H9 (cell line): Measurements from ENCODE around the gene HPCAL4. TPM values are rescaled to one million over a fixed set of nuclear protein-coding genes. Genes with fewer than 3 reads are reported as not detected.

Experiments
- DNase-seq: peaks from one replicate; pipeline ENCODE4 v3.0.0-alpha.2; 2017
- H2AFZ ChIP-seq: one replicate; pipeline ENCODE4 v1.6.1; 2013; ENCODE audit warnings: mild to moderate bottlenecking, low read length, control low read depth, moderate library complexity
- H2AK5ac ChIP-seq: 2 replicates; pipeline ENCODE4 v1.6.1; 2013; ENCODE audit warnings: low read length, control low read depth, mixed read lengths; ENCODE audit not compliant: insufficient read length
- H2BK120ac ChIP-seq: one replicate; pipeline ENCODE4 v1.6.1; 2013; ENCODE audit warnings: low read depth, mild to moderate bottlenecking, low read length, control low read depth, inconsistent platforms; ENCODE audit not compliant: poor library complexity, severe bottlenecking
- H2BK12ac ChIP-seq: 2 replicates; pipeline ENCODE4 v1.6.1; 2013; ENCODE audit warnings: low read length, control low read depth, mixed read lengths, low read depth; ENCODE audit not compliant: insufficient read length
- H2BK15ac ChIP-seq: 2 replicates; pipeline ENCODE4 v1.6.1; 2013; ENCODE audit warnings: low read depth, low read length, control low read depth
- H2BK20ac ChIP-seq: one replicate; pipeline ENCODE4 v1.6.1; 2013; ENCODE audit warnings: low read depth, mild to moderate bottlenecking, low read length, control low read depth, inconsistent platforms; ENCODE audit not compliant: poor library complexity, severe bottlenecking
- H2BK5ac ChIP-seq: 2 replicates; pipeline ENCODE4 v1.6.1; 2013; ENCODE audit warnings: low read length, control low read depth, mixed read lengths; ENCODE audit not compliant: insufficient read length
- H3K14ac ChIP-seq: 2 replicates; pipeline ENCODE4 v1.6.1; 2013; ENCODE audit warnings: low read length, control low read depth; ENCODE audit not compliant: insufficient read depth
- H3K18ac ChIP-seq: 2 replicates; pipeline ENCODE4 v1.6.1; 2013; ENCODE audit warnings: low read depth, mild to moderate bottlenecking, mixed read lengths, low read length, control low read depth; ENCODE audit not compliant: insufficient read length
- H3K23ac ChIP-seq: 2 replicates; pipeline ENCODE4 v1.6.1; 2013; ENCODE audit warnings: low read length, control low read depth, mixed read lengths, low read depth; ENCODE audit not compliant: insufficient read length
- H3K23me2 ChIP-seq: 2 replicates; pipeline ENCODE4 v1.6.1; 2013; ENCODE audit warnings: low read depth, mild to moderate bottlenecking, mixed read lengths, low read length, control low read depth; ENCODE audit not compliant: insufficient read length, poor library complexity, severe bottlenecking
- H3K27ac ChIP-seq: 2 replicates; pipeline ENCODE4 v1.5.1; 2013; ENCODE audit warnings: low read length, control low read depth, mixed read lengths, low read depth; ENCODE audit not compliant: insufficient read length
- H3K27me3 ChIP-seq: 2 replicates; pipeline ENCODE4 v1.6.1; 2013; ENCODE audit warnings: low read length, control low read depth, inconsistent platforms; ENCODE audit not compliant: insufficient read depth
- H3K4ac ChIP-seq: 2 replicates; pipeline ENCODE4 v1.6.1; 2013; ENCODE audit warnings: low read depth, mild to moderate bottlenecking, control low read depth, inconsistent platforms, low read length, moderate library complexity
- H3K4me1 ChIP-seq: 2 replicates; pipeline ENCODE4 v1.6.1; 2013; ENCODE audit warnings: low read length, control low read depth, inconsistent platforms; ENCODE audit not compliant: insufficient read depth
- H3K4me2 ChIP-seq: 2 replicates; pipeline ENCODE4 v1.6.1; 2013; ENCODE audit warnings: low read length, control low read depth, mixed read lengths; ENCODE audit not compliant: insufficient read length, insufficient read depth
- H3K56ac ChIP-seq: 2 replicates; pipeline ENCODE4 v1.6.1; 2013; ENCODE audit warnings: low read depth, mild to moderate bottlenecking, mixed read lengths, low read length, control low read depth; ENCODE audit not compliant: insufficient read length
- H3K79me1 ChIP-seq: 2 replicates; pipeline ENCODE4 v1.6.1; 2013; ENCODE audit warnings: low read depth, mild to moderate bottlenecking, moderate library complexity, low read length, control low read depth, inconsistent platforms; ENCODE audit not compliant: insufficient read depth, poor library complexity, severe bottlenecking
- H3K79me2 ChIP-seq: 2 replicates; pipeline ENCODE4 v1.6.1; 2013; ENCODE audit warnings: low read length, control low read depth, inconsistent platforms; ENCODE audit not compliant: insufficient read depth
- H3K9ac ChIP-seq: 2 replicates; pipeline ENCODE4 v1.6.1; 2013; ENCODE audit warnings: low read length, control low read depth, mixed read lengths; ENCODE audit not compliant: insufficient read length; ENCODE audit errors: extremely low read depth
- H3K9me3 ChIP-seq: one replicate; pipeline ENCODE4 v1.6.1; 2013; ENCODE audit warnings: low read depth, low read length, inconsistent platforms; ENCODE audit not compliant: control insufficient read depth
- H3T11ph ChIP-seq: one replicate; pipeline ENCODE4 v1.6.1; 2013; ENCODE audit warnings: mild to moderate bottlenecking, low read length, control low read depth, inconsistent platforms
- H4K20me1 ChIP-seq: one replicate; pipeline ENCODE4 v1.6.1; 2013; ENCODE audit not compliant: control insufficient read depth, insufficient read length, insufficient read depth
- H4K5ac ChIP-seq: 2 replicates; pipeline ENCODE4 v1.6.1; 2013; ENCODE audit warnings: low read depth, mild to moderate bottlenecking, mixed read lengths, low read length, control low read depth; ENCODE audit not compliant: insufficient read length
- H4K8ac ChIP-seq: replicated peaks from 2 replicates; pipeline ENCODE4 v1.6.1; 2013; ENCODE audit warnings: low read length, control low read depth, mixed read lengths, low read depth; ENCODE audit not compliant: insufficient read length
- H4K91ac ChIP-seq: 2 replicates; pipeline ENCODE4 v1.6.1; 2013; ENCODE audit warnings: low read depth, mild to moderate bottlenecking, moderate library complexity, mixed read lengths, low read length, control low read depth; ENCODE audit not compliant: insufficient read length
- H3K27ac Mint-ChIP-seq, 3 experiments: 2 replicates in 2 of 3; 3 replicates in 1 of 3; pipeline ENCODE4 v1.8.0; 2020 to 2021; ENCODE audit warnings: mixed read lengths in 3 of 3, mild to moderate bottlenecking in 1 of 3, moderate library complexity in 1 of 3
- H3K27me3 Mint-ChIP-seq: 2 replicates; pipeline ENCODE4 v1.8.0; 2021; ENCODE audit warnings: low read depth, mild to moderate bottlenecking, moderate library complexity, mixed read lengths
- H3K36me3 Mint-ChIP-seq, 3 experiments: 2 replicates in 2 of 3; 3 replicates in 1 of 3; pipeline ENCODE4 v1.8.0; 2020 to 2021; ENCODE audit warnings: low read depth in 3 of 3, mixed read lengths in 3 of 3; ENCODE audit not compliant: insufficient read depth in 1 of 3
- H3K4me1 Mint-ChIP-seq, 2 experiments: 2 replicates each; pipeline ENCODE4 v1.8.0; 2020; ENCODE audit warnings: mixed read lengths in 2 of 2
- H3K4me3 Mint-ChIP-seq, 2 experiments: 2 replicates in 1 of 2; 3 replicates in 1 of 2; pipeline ENCODE4 v1.8.0; 2020 to 2021; ENCODE audit warnings: mild to moderate bottlenecking in 2 of 2, mixed read lengths in 2 of 2, moderate library complexity in 1 of 2
- H3K9me3 Mint-ChIP-seq, 2 experiments: 2 replicates in 1 of 2; 3 replicates in 1 of 2; pipeline ENCODE4 v1.8.0; 2020; ENCODE audit warnings: mild to moderate bottlenecking in 2 of 2, mixed read lengths in 2 of 2, moderate library complexity in 1 of 2
- WGBS: extraction: QIAGEN DNeasy Blood & Tissue Kit; methylation state at CpG from one replicate; pipeline ENCODE4 v1.1.7; 2013; ENCODE audit warnings: missing lambda C conversion rate, low lambda C conversion rate, mixed read lengths; ENCODE audit not compliant: insufficient read length; ENCODE audit errors: extremely low coverage; 5-methylcytosine and 5-hydroxymethylcytosine counted together
- total RNA-seq: library from RNA; stranded (reverse); gene quantifications from 2 replicates; pipeline ENCODE4 v1.2.1, GENCODE V29; 2021
- TF ChIP-seq, protein P1 (sequence below): fragments of 200-600 bp; sonication (generic); conservative IDR thresholded peaks from 3 replicates; pipeline ENCODE4 v1.8.0; 2021; ENCODE audit warnings: antibody characterized with exemption, mild to moderate bottlenecking

The HPCAL4 gene
- total RNA-seq, 1 experiment from 2014 or later, result 0.15 TPM

DNA sequence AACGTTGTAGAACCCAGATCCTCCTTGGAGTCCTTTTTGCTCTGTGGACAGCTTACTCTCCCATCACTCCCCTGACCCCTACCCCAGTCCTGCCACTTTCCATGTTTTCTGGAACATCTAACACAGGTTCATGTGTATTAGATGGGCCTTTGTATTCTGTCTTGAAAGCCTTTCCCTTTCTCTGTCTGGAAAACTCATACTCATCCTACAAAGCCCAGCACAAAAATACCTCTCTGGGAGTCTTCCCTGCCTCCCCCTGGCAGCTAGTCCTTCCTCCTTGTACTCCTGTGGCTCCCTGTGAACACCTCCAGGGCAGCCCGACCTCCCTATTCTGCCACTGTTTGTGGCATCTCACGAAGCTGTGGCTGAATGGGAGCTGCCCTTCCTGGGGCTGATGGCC, 44.0 kb downstream of the HPCAL4 start:
- H3K18ac ChIP-seq, result no peak overlapping the region
- H4K8ac ChIP-seq, result no peak overlapping the region
- H3K27me3 ChIP-seq, result no peaks in the 10 kb centered on the region; the same call in 1 of the 2 replicates
- no peaks in the 10 kb centered on the region for H3K79me2 ChIP-seq
- no peak overlapping the region for H2BK12ac ChIP-seq
- no peaks in the 10 kb centered on the region for H3K9me3 ChIP-seq
- H2BK120ac ChIP-seq, result no peak overlapping the region
- peak overlapping the region in 1 of 2 experiments; percentile 36; a peak in 1 of 5 replicates for H3K4me3 Mint-ChIP-seq
- no peaks in the 10 kb centered on the region for H3K4me1 ChIP-seq
- TF ChIP-seq, protein P1, sequence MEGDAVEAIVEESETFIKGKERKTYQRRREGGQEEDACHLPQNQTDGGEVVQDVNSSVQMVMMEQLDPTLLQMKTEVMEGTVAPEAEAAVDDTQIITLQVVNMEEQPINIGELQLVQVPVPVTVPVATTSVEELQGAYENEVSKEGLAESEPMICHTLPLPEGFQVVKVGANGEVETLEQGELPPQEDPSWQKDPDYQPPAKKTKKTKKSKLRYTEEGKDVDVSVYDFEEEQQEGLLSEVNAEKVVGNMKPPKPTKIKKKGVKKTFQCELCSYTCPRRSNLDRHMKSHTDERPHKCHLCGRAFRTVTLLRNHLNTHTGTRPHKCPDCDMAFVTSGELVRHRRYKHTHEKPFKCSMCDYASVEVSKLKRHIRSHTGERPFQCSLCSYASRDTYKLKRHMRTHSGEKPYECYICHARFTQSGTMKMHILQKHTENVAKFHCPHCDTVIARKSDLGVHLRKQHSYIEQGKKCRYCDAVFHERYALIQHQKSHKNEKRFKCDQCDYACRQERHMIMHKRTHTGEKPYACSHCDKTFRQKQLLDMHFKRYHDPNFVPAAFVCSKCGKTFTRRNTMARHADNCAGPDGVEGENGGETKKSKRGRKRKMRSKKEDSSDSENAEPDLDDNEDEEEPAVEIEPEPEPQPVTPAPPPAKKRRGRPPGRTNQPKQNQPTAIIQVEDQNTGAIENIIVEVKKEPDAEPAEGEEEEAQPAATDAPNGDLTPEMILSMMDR, result no peak
- no peak overlapping the region for H2BK20ac ChIP-seq
- H3K4ac ChIP-seq, result no peak overlapping the region
- no peaks in the 10 kb centered on the region for H4K20me1 ChIP-seq
- peak overlapping the region in 1 of 3 experiments; percentile 17; a peak in 2 of 7 replicates for H3K27ac Mint-ChIP-seq
- no peaks in the 10 kb centered on the region for H3K36me3 Mint-ChIP-seq
- no CpG with 5 or more reads among the region's 3 CpGs for whole genome bisulfite sequencing
- H3K4me1 Mint-ChIP-seq, result peaks cover 5 to 17% of the 10 kb centered on the region in 2 experiments; a peak in 3 of 4 replicates
- H3T11ph ChIP-seq, result no peak overlapping the region
- H2AFZ ChIP-seq, result no peak overlapping the region
- H3K56ac ChIP-seq, result no peak overlapping the region
- H3K23ac ChIP-seq, result no peak overlapping the region
- no peaks in the 10 kb centered on the region for H3K79me1 ChIP-seq
- no peak overlapping the region for H2BK15ac ChIP-seq
- no peak overlapping the region for H3K9ac ChIP-seq
- H3K27ac ChIP-seq, result no peak overlapping the region
- no peak overlapping the region for H2AK5ac ChIP-seq
- no peaks in the 10 kb centered on the region for H3K23me2 ChIP-seq
- no peak overlapping the region for H3K14ac ChIP-seq
- H3K27me3 Mint-ChIP-seq, result peaks cover 82% of the 10 kb centered on the region
- H4K5ac ChIP-seq, result no peak overlapping the region
- no peaks in the 10 kb centered on the region for H3K9me3 Mint-ChIP-seq
- no peak overlapping the region for H3K4me2 ChIP-seq
- no peak overlapping the region for H4K91ac ChIP-seq
- DNase-seq, result no peak
- no peak overlapping the region for H2BK5ac ChIP-seq
